ENCODE results near the gene GGT6. TPM values are rescaled to one million over a fixed set of nuclear protein-coding genes. Genes with fewer than 3 reads are reported as not detected.

GGT6 gene
- not detected in 2 replicates for total RNA-seq

GRCh38 chr17:4560421-4560820, at the start of gene GGT6:
GGT6 (minus strand) TSS chr17:4560577; CDS start chr17:4560521, 56 bp downstream.

DNA sequence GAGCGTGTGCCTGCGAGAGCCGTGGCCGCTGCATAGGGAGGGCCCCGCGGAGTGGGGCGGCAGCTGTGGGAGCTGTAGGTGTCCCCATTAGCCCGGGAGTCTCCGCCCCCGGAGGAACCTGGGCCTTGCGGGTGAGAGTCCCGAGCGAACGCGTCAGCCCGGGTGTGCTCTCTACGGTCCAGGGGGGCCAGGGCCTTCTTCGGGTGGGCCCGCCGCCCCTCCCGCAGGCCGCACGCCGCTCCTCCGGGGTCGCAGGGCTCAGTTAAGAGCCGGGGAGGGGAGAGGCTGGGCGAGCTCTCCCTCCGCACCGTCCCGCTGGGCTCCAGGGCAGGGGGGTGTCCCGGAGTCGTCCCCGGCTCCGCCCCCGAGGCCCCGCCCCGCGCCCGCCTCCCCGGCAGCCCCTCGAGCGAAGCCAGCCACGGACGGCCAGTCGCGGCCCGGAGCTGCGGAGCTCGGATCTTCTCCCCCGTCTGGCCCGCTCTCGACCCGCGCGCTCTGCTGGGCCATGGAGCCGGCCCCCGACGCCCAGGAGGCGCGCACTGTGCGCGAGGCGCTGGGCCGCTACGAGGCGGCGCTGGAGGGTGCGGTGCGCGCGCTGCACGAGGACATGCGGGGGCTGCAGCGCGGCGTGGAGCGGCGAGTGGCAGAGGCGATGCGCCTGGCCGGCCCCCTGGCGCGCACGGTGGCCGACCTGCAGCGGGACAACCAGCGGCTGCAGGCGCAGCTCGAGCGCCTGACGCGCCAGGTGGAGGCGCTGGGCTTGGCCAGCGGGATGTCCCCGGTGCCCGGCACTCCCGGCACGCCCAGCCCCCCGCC, 23.9 kb upstream of the GGT6 start, which contains the start of gene SMTNL2:
Gene SMTNL2 (plus strand): TSS at position 429 of the 816 bp plus-strand sequence. CDS start 77 bp downstream, at position 506.

DNA sequence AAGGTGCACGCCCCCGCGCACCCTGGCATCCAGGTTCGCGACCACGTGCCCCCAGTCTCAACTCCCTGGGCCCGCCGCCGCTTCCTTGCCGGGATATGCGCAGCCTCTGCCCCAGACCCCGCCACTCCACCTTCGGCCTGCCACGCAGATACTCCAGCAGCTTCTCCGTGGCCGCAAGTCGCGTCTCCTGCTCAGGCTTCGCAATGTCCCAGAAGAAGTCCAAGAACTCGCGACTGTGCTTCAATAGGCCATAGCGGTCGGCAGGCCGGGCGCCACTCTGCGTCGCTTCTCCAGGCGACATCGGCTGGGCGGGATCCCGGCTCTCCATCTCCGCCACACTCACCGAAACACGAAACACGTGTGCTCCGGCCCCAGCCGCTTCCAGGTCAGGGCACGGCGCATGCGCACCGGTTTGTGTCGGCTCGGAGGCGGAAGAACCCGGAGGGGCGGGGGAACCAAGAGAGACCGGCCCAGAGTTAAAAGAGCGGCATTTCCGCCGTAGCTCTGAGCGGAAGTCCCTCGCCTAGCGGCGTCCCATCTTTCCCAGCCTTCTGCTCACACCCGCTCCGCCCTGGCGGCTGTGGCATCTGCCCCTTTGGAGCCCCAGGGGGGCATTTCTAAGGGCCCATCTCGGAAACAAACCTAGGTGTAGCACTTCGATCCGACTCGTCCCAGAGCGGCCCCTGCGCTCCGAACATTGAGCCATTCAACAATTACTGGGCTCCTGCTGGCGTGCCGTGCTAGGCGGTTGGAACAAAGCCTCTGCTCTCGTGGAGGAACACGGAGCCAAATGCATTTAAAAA, 5.2 kb downstream of the GGT6 start, which contains the start of gene MYBBP1A:
Gene MYBBP1A (minus strand): TSS at position 388 of the 803 bp plus-strand sequence. CDS start 60 bp downstream, at position 328.

Other genes with a start within 250 kb of the GGT6 start
- 35.9 and 38.8 TPM in 2 replicates for gene UBE2G1, start 193.9 kb downstream of the GGT6 start, total RNA-seq
- not detected in 2 replicates for gene SPNS3, start 126.6 kb downstream of the GGT6 start, total RNA-seq
- gene SPNS2, start 61.7 kb downstream of the GGT6 start, total RNA-seq: 0.13 and 0.40 TPM in 2 replicates
- gene MYBBP1A, start 5.2 kb downstream of the GGT6 start, total RNA-seq: 46.6 and 87.2 TPM in 2 replicates
- 0.72 TPM in 1 of 2 replicates, not detected in the other for gene SMTNL2, start 24.0 kb upstream of the GGT6 start, total RNA-seq
- gene ALOX15, start 81.1 kb upstream of the GGT6 start, total RNA-seq: 0.03 TPM in 1 of 2 replicates, not detected in the other
- 61.6 and 68.2 TPM in 2 replicates for gene PELP1, start 143.6 kb upstream of the GGT6 start, total RNA-seq
- gene ARRB2, start 150.1 kb upstream of the GGT6 start, total RNA-seq: 4.0 and 5.4 TPM in 2 replicates
- 11.4 and 11.7 TPM in 2 replicates for gene MED11, start 170.9 kb upstream of the GGT6 start, total RNA-seq
- 0.07 and 0.10 TPM in 2 replicates for gene ZMYND15, start 179.3 kb upstream of the GGT6 start, total RNA-seq
- 4.0 and 4.5 TPM in 2 replicates for gene CXCL16, start 179.4 kb upstream of the GGT6 start, total RNA-seq
- not detected in 2 replicates for gene TM4SF5, start 211.3 kb upstream of the GGT6 start, total RNA-seq
- 0.33 TPM in 2 replicates for gene VMO1, start 225.8 kb upstream of the GGT6 start, total RNA-seq
- not detected in 2 replicates for gene GLTPD2, start 228.4 kb upstream of the GGT6 start, total RNA-seq
- gene PSMB6, start 235.6 kb upstream of the GGT6 start, total RNA-seq: 88.0 and 106 TPM in 2 replicates
- gene PLD2, start 246.6 kb upstream of the GGT6 start, total RNA-seq: 16.4 and 25.9 TPM in 2 replicates

All from smooth muscle cell of the pulmonary artery (primary cell).